OCI-LY7 (cell line): Measurements from ENCODE around the gene ANAPC1.

Source experiments
- CTCF ChIP-seq: fragments of 200-600 bp; sonication (generic); conservative IDR thresholded peaks from 2 replicates; pipeline ENCODE4 v1.5.1; 2014; ENCODE audit warnings: mild to moderate bottlenecking, antibody characterized with exemption, low read length, moderate library complexity, mixed read lengths
- EZH2phosphoT487 ChIP-seq: fragments of 200-600 bp; sonication (generic); IDR thresholded peaks from 2 replicates; pipeline ENCODE4 v1.6.1; 2018; ENCODE audit warnings: low read depth, borderline replicate concordance, mild to moderate bottlenecking, mixed run types, antibody characterized with exemption, low read length, moderate library complexity, mixed read lengths

GRCh38 chr2:111918383-111918806 lies 34.4 kb upstream of the ANAPC1 start:
- no peak for TF ChIP-seq CTCF
- TF ChIP-seq EZH2phosphoT487, result no peak
